NCI-H2107 treated with DMSO at 0.1 percent for 48 hours (cell line): ENCODE data around the gene ATXN7L2.

ENCODE experiments used
- DNase-seq: peaks from one replicate; lab custom pipeline; 2025; ENCODE audit not compliant: unreplicated experiment; lab: John Stamatoyannopoulos, UW

Gene ATXN7L2

DNA sequence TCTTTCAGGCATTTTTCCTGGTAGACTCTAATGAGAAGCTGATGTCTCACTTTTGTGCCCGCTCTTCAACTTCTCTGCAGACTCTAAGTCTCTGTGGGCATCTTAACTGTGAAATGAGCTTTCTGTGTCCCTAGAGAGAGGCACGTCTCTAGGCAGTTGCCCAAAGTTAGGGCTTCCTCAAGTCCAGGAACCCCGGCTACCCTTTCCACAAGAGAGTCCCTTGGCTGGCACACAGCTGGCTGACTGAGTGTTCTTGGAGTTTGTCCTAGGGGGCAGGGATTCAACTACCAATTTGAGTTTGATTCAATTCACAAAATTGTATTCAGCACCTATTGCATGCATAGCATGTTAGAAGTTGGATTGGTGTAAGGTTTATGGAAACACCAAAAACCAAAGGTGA lies 57.4 kb downstream of the ATXN7L2 start:
- DNase-seq = no peak
